ENCODE results near the gene SOWAHA.

The SOWAHA gene

DNA sequence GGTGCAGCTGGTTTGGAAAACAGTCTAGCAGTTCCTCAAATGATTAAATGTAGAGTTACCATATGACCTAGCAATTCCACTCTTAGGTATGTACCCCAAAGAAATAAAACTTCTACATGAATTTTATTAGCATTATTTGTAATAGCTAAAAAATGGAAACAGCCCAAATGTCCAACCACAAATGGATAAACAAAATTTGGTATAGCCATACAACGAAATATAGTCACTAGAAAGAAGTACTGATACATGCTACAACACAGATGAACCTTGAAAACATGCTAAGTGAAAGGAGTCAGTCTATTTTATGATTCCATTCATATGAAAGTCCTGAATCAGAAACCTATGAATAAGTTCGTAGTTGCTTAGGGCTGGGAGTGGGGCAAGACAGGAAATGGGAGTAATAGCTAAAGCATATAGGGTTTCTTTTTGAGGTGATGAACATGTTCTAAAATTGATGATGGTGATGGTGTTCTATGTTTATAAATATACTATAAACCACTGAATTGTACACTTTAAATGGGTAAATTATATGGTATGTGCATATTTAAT lies 46.9 kb downstream of the SOWAHA start:
- no peak for DNase-seq

DNA sequence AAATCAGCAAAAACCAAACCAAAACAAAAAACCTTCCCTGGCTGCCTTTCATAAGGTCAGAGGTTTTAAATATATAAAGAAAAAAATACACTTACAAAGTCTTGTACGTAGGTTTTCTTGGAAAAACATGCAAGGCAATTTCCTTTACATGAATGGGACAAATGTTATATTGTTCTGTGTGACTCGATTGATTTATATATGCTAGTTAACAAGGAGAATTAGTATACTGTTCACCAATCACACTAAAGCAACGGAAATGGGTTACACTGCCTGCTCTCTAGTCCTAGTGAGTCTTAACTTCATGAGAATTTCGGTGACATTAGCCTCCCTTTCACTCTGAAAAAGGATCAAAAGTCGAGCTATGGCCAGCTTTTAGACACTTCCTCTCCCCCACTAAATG lies 47.6 kb downstream of the SOWAHA start:
- no peak for DNase-seq

DNA sequence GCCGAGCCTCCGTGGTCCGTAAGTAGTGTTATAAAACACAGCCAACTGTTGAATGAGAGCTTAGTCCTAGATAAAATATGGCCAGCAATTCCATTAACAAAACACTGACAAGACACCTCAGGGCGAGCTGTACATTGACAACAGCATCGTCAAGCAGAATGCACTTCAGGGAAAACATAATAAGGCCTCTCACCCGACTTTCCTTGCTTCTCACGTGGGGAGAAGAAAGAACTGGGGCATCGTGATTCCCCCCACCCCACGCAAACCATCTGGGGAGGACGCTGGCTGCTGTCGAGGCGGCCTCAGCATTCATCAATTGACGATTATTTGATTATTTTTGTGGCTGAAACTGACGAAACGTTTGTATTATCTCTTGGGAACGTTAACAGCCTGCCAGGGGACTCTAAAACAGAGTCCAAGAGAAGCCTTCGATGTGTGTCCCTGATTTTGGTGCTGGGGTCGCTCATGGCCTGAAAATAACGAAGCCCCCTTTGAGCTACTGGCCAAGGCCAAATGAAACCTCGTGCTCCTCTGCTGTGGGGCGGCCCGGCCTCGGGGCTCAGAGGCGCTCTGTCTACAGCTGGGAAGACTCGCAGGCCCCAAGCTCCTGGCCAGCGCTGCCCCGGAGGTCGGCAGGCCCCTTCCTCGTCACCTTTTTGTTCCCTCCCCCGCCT lies 52.7 kb downstream of the SOWAHA start:
- no peak for DNase-seq
